ENCODE measurements around the gene EXOC6B. TPM values are rescaled to one million over a fixed set of nuclear protein-coding genes. Genes with fewer than 3 reads are reported as not detected.

The EXOC6B gene
- total and polyA plus RNA-seq, 2 of the 8 experiments (the other 6 are each of a cell fraction or from before 2014, with no cell fraction given): 13.5 to 33.0 TPM

GRCh38 chr2:72148837-72149555 lies 676.8 kb downstream of the EXOC6B start:
- Histone ChIP-seq H3K18ac (ENCODE audit: extremely low read depth, low read length) (peak overlapping the region; percentile 48), H3K9ac (replicated peaks in 1 of 4; ENCODE audit: extremely low read depth in 1 of 4, low read depth in 3 of 4, low read length in 3 of 4) (no peak overlapping the region), H3K4me3 (ENCODE audit: extremely low read depth in 1 of 4, insufficient read depth in 2 of 4, low read depth in 3 of 4, low read length in 4 of 4) (peak overlapping the region; percentile 49 to 56 (median 52)), H3K14ac (ENCODE audit: insufficient read length) (no peak overlapping the region), H3K4ac (replicated peaks; ENCODE audit: insufficient read length, low read depth, low read length) (no peak overlapping the region), H3K27me3 (replicated peaks in 1 of 4; ENCODE audit: control insufficient read depth in 3 of 4, extremely low read depth in 1 of 4, insufficient read depth in 3 of 4, low read length in 3 of 4) (peaks cover 40 to 73% (median 64%) of the 10 kb centered on the region in 4 experiments), H4K5ac (ENCODE audit: insufficient read length, low read depth, low read length) (no peak overlapping the region), H3K9me3 (ENCODE audit: insufficient read depth in 2 of 2, low read depth in 1 of 2, low read length in 1 of 2) (no peaks in the 10 kb centered on the region; a peak in 1 of 4 replicates), H2BK120ac (replicated peaks; ENCODE audit: low read depth, low read length) (no peak overlapping the region), H3K23ac (ENCODE audit: insufficient read length) (no peak overlapping the region), H3K4me1 (replicated peaks in 1 of 4; ENCODE audit: control insufficient read depth in 3 of 4, insufficient read depth in 4 of 4, low read length in 3 of 4) (peaks cover 7 to 30% (median 18%) of the 10 kb centered on the region in 4 experiments), H3K79me1 (ENCODE audit: low read depth, low read length) (no peaks in the 10 kb centered on the region), H2BK12ac (ENCODE audit: low read depth, low read length) (peak overlapping the region; percentile 97; the same call in 1 of the 2 replicates), H4K91ac (replicated peaks; ENCODE audit: insufficient read length, low read length) (no peak overlapping the region), H3K56ac (replicated peaks; ENCODE audit: insufficient read length, low read depth, low read length) (no peak overlapping the region), H3K4me2 (ENCODE audit: insufficient read depth in 1 of 2, low read depth in 2 of 2, low read length in 2 of 2) (peak overlapping the region; percentile 62 to 87), H3K79me2 (ENCODE audit: control insufficient read depth in 1 of 2, insufficient read depth in 2 of 2, low read length in 2 of 2) (no peaks in the 10 kb centered on the region), H4K8ac (ENCODE audit: extremely low read depth, insufficient read depth, low read length) (no peak overlapping the region), H2BK5ac (ENCODE audit: low read depth, low read length) (no peak overlapping the region), H2BK15ac (ENCODE audit: low read length) (peak overlapping the region; percentile 92; the same call in 1 of the 2 replicates), H3K27ac (ENCODE audit: low read depth, low read length) (no peak overlapping the region), H3K36me3 (ENCODE audit: control insufficient read depth in 2 of 4, insufficient read depth in 4 of 4, low read length in 3 of 4) (no peaks in the 10 kb centered on the region), H3K23me2 (ENCODE audit: low read depth, low read length) (peaks cover 26% of the 10 kb centered on the region), H2BK20ac (ENCODE audit: low read length) (no peak overlapping the region), H2AFZ (ENCODE audit: low read length) (peak overlapping the region; percentile 72; the same call in 1 of the 2 replicates), H2AK5ac (ENCODE audit: low read depth, low read length) (no peak overlapping the region), H4K20me1 (replicated peaks in 1 of 2; ENCODE audit: control insufficient read depth in 1 of 2, insufficient read depth in 2 of 2, low read length in 2 of 2) (peaks cover 0 to 14% of the 10 kb centered on the region in 2 experiments)
- ChIA-PET POLR2A (ENCODE audit: partially characterized antibody) (no interaction called here), CTCF (ENCODE audit: partially characterized antibody) (interaction anchor here (0.6 to 7.0 kb wide), 16 partner anchors 9 to 619 kb away, joined by 3 to 115 read pairs (median 4); no protein-coding TSS in a partner anchor)
- FAIRE-seq (no peak), DNase-seq (ENCODE audit: low read depth in 1 of 2, low spot score in 2 of 2) (peak in 1 of 2 experiments; percentile 78)
- 2% methylated on average over 39 of the region's 65 CpGs; no CpG with 5 or more reads in 1 of the 2 experiments for WGBS, 2 experiments (ENCODE audit: extremely low coverage in 1 of 2, insufficient coverage in 1 of 2, insufficient read length in 1 of 2, insufficient replicate concordance in 2 of 2, low coverage in 1 of 2, low lambda C conversion rate in 2 of 2, missing lambda C conversion rate in 1 of 2)
- TF ChIP-seq CEBPB (IDR thresholded peaks at IDR 0.05; ENCODE audit: low read depth, low read length) (no peak), SRF (IDR thresholded peaks at IDR 0.05; ENCODE audit: low read depth, low read length) (no peak), POLR2AphosphoS5 (IDR thresholded peaks at IDR 0.05; ENCODE audit: low read depth, low read length) (no peak), JUND (IDR thresholded peaks at IDR 0.05; ENCODE audit: low read length) (no peak), SAP30 (IDR thresholded peaks at IDR 0.05; ENCODE audit: insufficient read depth, insufficient replicate concordance, low read length) (no peak), TAF1 (IDR thresholded peaks at IDR 0.05; ENCODE audit: low read depth, low read length) (no peak), YY1 (IDR thresholded peaks at IDR 0.05; ENCODE audit: low read depth, low read length) (no peak), TEAD4 (IDR thresholded peaks at IDR 0.05; ENCODE audit: low read depth, low read length) (no peak), ATF3 (IDR thresholded peaks at IDR 0.05; ENCODE audit: insufficient read depth, low read depth, low read length) (no peak), EGR1 (IDR thresholded peaks at IDR 0.05; ENCODE audit: borderline replicate concordance, low read depth, low read length) (0 out of 2 replicates have a peak, but pooled peaks have one; percentile 14), RFX5 (IDR thresholded peaks at IDR 0.05; ENCODE audit: borderline replicate concordance, low read depth, low read length) (no peak), HDAC6 (IDR thresholded peaks at IDR 0.05; ENCODE audit: low read depth, low read length) (no peak), KDM4A (IDR thresholded peaks at IDR 0.05; ENCODE audit: low read depth, low read length, severe bottlenecking) (peak; percentile 51)
